ENCODE measurements around the gene TBX15.

The TBX15 gene

GRCh38 chr1:118989006-118989815, 1.1 kb upstream of the TBX15 start:
- H3K27me3 ChIP-seq (ENCODE audit: insufficient read depth, low read depth), result no peaks in the 10 kb centered on the region
- no peaks in the 10 kb centered on the region for H3K4me1 ChIP-seq (ENCODE audit: low read depth, poor library complexity, severe bottlenecking)
- no peak overlapping the region for H3K4me3 ChIP-seq (IDR thresholded peaks at IDR 0.05; ENCODE audit: insufficient read depth, low read depth, low read length)
- H3K9ac ChIP-seq, result no peak overlapping the region
- no peak for TF ChIP-seq CTCF (conservative IDR thresholded peaks at IDR 0.05; ENCODE audit: low read depth, low read length)
- H3K36me3 ChIP-seq (ENCODE audit: insufficient read depth), result no peaks in the 10 kb centered on the region
- no peaks in the 10 kb centered on the region for H4K20me1 ChIP-seq (ENCODE audit: insufficient read depth)
- no peak overlapping the region for H2AFZ ChIP-seq (ENCODE audit: low read depth)
- H3K27ac ChIP-seq, result no peak overlapping the region
- H3K79me2 ChIP-seq (ENCODE audit: insufficient read depth, low read depth), result no peaks in the 10 kb centered on the region
- no peak overlapping the region for H3K4me2 ChIP-seq

- no peak overlapping the region for H3K9ac ChIP-seq
- H3K4me1 ChIP-seq (ENCODE audit: low read depth, poor library complexity, severe bottlenecking), result no peaks in the 10 kb centered on the region
- no peak overlapping the region for H3K4me3 ChIP-seq (IDR thresholded peaks at IDR 0.05; ENCODE audit: insufficient read depth, low read depth, low read length)
- no peak overlapping the region for H2AFZ ChIP-seq (ENCODE audit: low read depth)
- H3K79me2 ChIP-seq (ENCODE audit: insufficient read depth, low read depth), result no peaks in the 10 kb centered on the region
- no peak overlapping the region for H3K27ac ChIP-seq
- H3K36me3 ChIP-seq (ENCODE audit: insufficient read depth), result no peaks in the 10 kb centered on the region
- no peaks in the 10 kb centered on the region for H4K20me1 ChIP-seq (ENCODE audit: insufficient read depth)
- TF ChIP-seq CTCF (conservative IDR thresholded peaks at IDR 0.05; ENCODE audit: low read depth, low read length), result no peak
- no peaks in the 10 kb centered on the region for H3K27me3 ChIP-seq (ENCODE audit: insufficient read depth, low read depth)
- no peak overlapping the region for H3K4me2 ChIP-seq
Measured at GRCh38 chr1:118987468-118988185, 516 bp downstream of the TBX15 start.

- Histone ChIP-seq H3K36me3 (ENCODE audit: insufficient read depth) (no peaks in the 10 kb centered on the region), H3K4me1 (ENCODE audit: low read depth, poor library complexity, severe bottlenecking) (no peaks in the 10 kb centered on the region), H4K20me1 (ENCODE audit: insufficient read depth) (no peaks in the 10 kb centered on the region), H3K27ac (no peak overlapping the region), H3K4me3 (IDR thresholded peaks at IDR 0.05; ENCODE audit: insufficient read depth, low read depth, low read length) (no peak overlapping the region), H3K4me2 (no peak overlapping the region), H3K9ac (no peak overlapping the region), H3K79me2 (ENCODE audit: insufficient read depth, low read depth) (no peaks in the 10 kb centered on the region), H3K27me3 (ENCODE audit: insufficient read depth, low read depth) (no peaks in the 10 kb centered on the region), H2AFZ (ENCODE audit: low read depth) (no peak overlapping the region)
- no peak for TF ChIP-seq CTCF (conservative IDR thresholded peaks at IDR 0.05; ENCODE audit: low read depth, low read length)
Measured at GRCh38 chr1:118986555-118987467, 1.3 kb downstream of the TBX15 start.

All from KMS-11 (cell line).